HG03520 (cell line): ENCODE results near the gene COL4A2.
"Not testable (repeated sequence)": the region's sequence is repeated elsewhere in the genome, so short reads cannot be mapped to it uniquely, and the experiment has no call there.

ENCODE experiments used
- ATAC-seq: cut with Tn5 transposase; IDR thresholded peaks from one replicate; pipeline ENCODE4 v1.9.1; 2021; ENCODE audit warnings: mild to moderate bottlenecking, moderate library complexity; ENCODE audit not compliant: unreplicated experiment

COL4A2 gene

GRCh38 chr13:110319774-110320509 is 12.9 kb downstream of the COL4A2 start:
- ATAC-seq = no peak

- ATAC-seq = no peak
Measured at GRCh38 chr13:110320645-110321044, 13.6 kb downstream of the COL4A2 start.

GRCh38 chr13:110321573-110321972 is 14.5 kb downstream of the COL4A2 start:
- not testable (repeated sequence) for ATAC-seq

GRCh38 chr13:110322126-110322827 is 15.2 kb downstream of the COL4A2 start:
- no peak for ATAC-seq

- ATAC-seq = no peak
Measured at GRCh38 chr13:110322828-110323171, 15.7 kb downstream of the COL4A2 start.

- ATAC-seq = no peak
Measured at GRCh38 chr13:110323172-110323891, 16.2 kb downstream of the COL4A2 start.

GRCh38 chr13:110324026-110324749 is 17.1 kb downstream of the COL4A2 start:
- ATAC-seq = no peak

GRCh38 chr13:110326263-110326904 is 19.3 kb downstream of the COL4A2 start:
- ATAC-seq = no peak

GRCh38 chr13:110327051-110327721 is 20.1 kb downstream of the COL4A2 start:
- no peak for ATAC-seq

- no peak for ATAC-seq
Measured at GRCh38 chr13:110328573-110328972, 21.5 kb downstream of the COL4A2 start.

GRCh38 chr13:110329258-110329657 is 22.2 kb downstream of the COL4A2 start:
- no peak for ATAC-seq

GRCh38 chr13:110329798-110330461 is 22.8 kb downstream of the COL4A2 start:
- ATAC-seq = no peak

GRCh38 chr13:110330491-110331011 is 23.5 kb downstream of the COL4A2 start:
- no peak for ATAC-seq

GRCh38 chr13:110331362-110331761 is 24.3 kb downstream of the COL4A2 start:
- ATAC-seq = no peak

- no peak for ATAC-seq
Measured at GRCh38 chr13:110332750-110333149, 25.7 kb downstream of the COL4A2 start.

- ATAC-seq = no peak
Measured at GRCh38 chr13:110333837-110334236, 26.8 kb downstream of the COL4A2 start.

GRCh38 chr13:110334256-110334655 is 27.2 kb downstream of the COL4A2 start:
- no peak for ATAC-seq

- ATAC-seq = no peak
Measured at GRCh38 chr13:110334841-110335490, 27.9 kb downstream of the COL4A2 start.

- ATAC-seq = no peak
Measured at GRCh38 chr13:110336108-110336507, 29.0 kb downstream of the COL4A2 start.
